Stimulated activated CD4-positive, alpha-beta T cell treated with anti-CD3 and anti-CD28 coated beads, Interleukin-15, amount 100 ng/mL, for 48 hours (primary cell): ENCODE data around the gene OR6F1.
"Not testable (repeated sequence)": the region's sequence is repeated elsewhere in the genome, so short reads cannot be mapped to it uniquely, and the experiment has no call there.

Experiments used
- DNase-seq, 2 donors: peaks; one replicate each; pipeline ENCODE4 v3.0.0-alpha.2; 2020; ENCODE audit warnings: low read depth in 2 of 2

OR6F1 gene

GRCh38 chr1:247716546-247716945 is at the start of gene OR6F1:
Gene OR6F1, minus strand, starts transcription at chr1:247716646. Its CDS starts 3,891 bp downstream, at chr1:247712755.
- no peak for DNase-seq

GRCh38 chr1:247760456-247760855 is 44.0 kb upstream of the OR6F1 start, which contains the start of gene OR1C1:
Gene OR1C1, minus strand, starts transcription at chr1:247760556. Its CDS starts 2,150 bp downstream, at chr1:247758406.
- no peak for DNase-seq

- not testable (repeated sequence) for DNase-seq
Measured at GRCh38 chr1:247754311-247754710, 37.9 kb upstream of the OR6F1 start.

GRCh38 chr1:247749870-247750269 is 33.4 kb upstream of the OR6F1 start:
- DNase-seq: no peak

GRCh38 chr1:247748041-247748440 is 31.6 kb upstream of the OR6F1 start, which contains the start of gene OR14A2:
Gene OR14A2, minus strand, starts transcription at chr1:247748141.
- DNase-seq: no peak

GRCh38 chr1:247747616-247748015 is 31.2 kb upstream of the OR6F1 start:
- DNase-seq: no peak

- no peak for DNase-seq
Measured at GRCh38 chr1:247746391-247746935, 30.0 kb upstream of the OR6F1 start.

- not testable (repeated sequence) for DNase-seq
Measured at GRCh38 chr1:247742215-247742760, 25.8 kb upstream of the OR6F1 start.

GRCh38 chr1:247741756-247742155 is 25.3 kb upstream of the OR6F1 start:
- no peak for DNase-seq

- DNase-seq: no peak
Measured at GRCh38 chr1:247740721-247741120, 24.3 kb upstream of the OR6F1 start.

- no peak for DNase-seq
Measured at GRCh38 chr1:247738315-247738714, 21.9 kb upstream of the OR6F1 start, which contains the start of gene OR14K1. Gene OR14K1, plus strand, starts transcription at chr1:247738615. Its CDS starts 0 bp downstream, at chr1:247738615.

- no peak for DNase-seq
Measured at GRCh38 chr1:247721222-247721621, 4.8 kb upstream of the OR6F1 start.

GRCh38 chr1:247713753-247714152 is 2.7 kb downstream of the OR6F1 start:
- DNase-seq: no peak

GRCh38 chr1:247710681-247711080 is 5.8 kb downstream of the OR6F1 start:
- not testable (repeated sequence) for DNase-seq

- DNase-seq: no peak
Measured at GRCh38 chr1:247701338-247701737, 15.1 kb downstream of the OR6F1 start.

- DNase-seq: peak; percentile 2 to 22
Measured at GRCh38 chr1:247681288-247681897, 35.1 kb downstream of the OR6F1 start.

- DNase-seq: no peak
Measured at GRCh38 chr1:247680171-247680570, 36.3 kb downstream of the OR6F1 start.

GRCh38 chr1:247679639-247680038 is 36.8 kb downstream of the OR6F1 start, which contains the start of gene OR13G1:
Gene OR13G1, minus strand, starts transcription at chr1:247679739. Its CDS starts 6,698 bp downstream, at chr1:247673041.
- DNase-seq: no peak

- no peak for DNase-seq
Measured at GRCh38 chr1:247669225-247669624, 47.2 kb downstream of the OR6F1 start.
